ELF-1 (cell line): Measurements from ENCODE around the gene RERE.

ENCODE experiments used
- DNase-seq: peaks from one replicate; pipeline ENCODE4 v3.0.0-alpha.2; 2016; ENCODE audit warnings: low read depth, low spot score

The RERE gene

GRCh38 chr1:8478566-8478965 is 338.9 kb downstream of the RERE start:
- peak; percentile 18 for DNase-seq

GRCh38 chr1:8477983-8478362 is 339.5 kb downstream of the RERE start:
- no peak for DNase-seq

GRCh38 chr1:8477166-8477982 is 340.1 kb downstream of the RERE start:
- no peak for DNase-seq

- DNase-seq, result no peak
Observed at GRCh38 chr1:8476006-8476405, 341.4 kb downstream of the RERE start.

GRCh38 chr1:8474369-8474768 is 343.1 kb downstream of the RERE start:
- no peak for DNase-seq

GRCh38 chr1:8473891-8474300 is 343.5 kb downstream of the RERE start:
- no peak for DNase-seq

- no peak for DNase-seq
Observed at GRCh38 chr1:8473121-8473875, 344.1 kb downstream of the RERE start.

- DNase-seq, result no peak
Observed at GRCh38 chr1:8472668-8473067, 344.8 kb downstream of the RERE start.

GRCh38 chr1:8471451-8471850 is 346.0 kb downstream of the RERE start:
- no peak for DNase-seq

GRCh38 chr1:8468751-8469150 is 348.7 kb downstream of the RERE start:
- DNase-seq, result no peak

- no peak for DNase-seq
Observed at GRCh38 chr1:8467308-8467707, 350.1 kb downstream of the RERE start.

- no peak for DNase-seq
Observed at GRCh38 chr1:8465692-8466091, 351.7 kb downstream of the RERE start.

- no peak for DNase-seq
Observed at GRCh38 chr1:8465013-8465412, 352.4 kb downstream of the RERE start.

GRCh38 chr1:8464377-8464776 is 353.1 kb downstream of the RERE start:
- DNase-seq, result peak; percentile 71

GRCh38 chr1:8463144-8463927 is 354.1 kb downstream of the RERE start:
- DNase-seq, result peak; percentile 65

- DNase-seq, result no peak
Observed at GRCh38 chr1:8462371-8462892, 355.0 kb downstream of the RERE start.

GRCh38 chr1:8461351-8462110 is 355.9 kb downstream of the RERE start:
- no peak for DNase-seq

- no peak for DNase-seq
Observed at GRCh38 chr1:8460784-8461183, 356.7 kb downstream of the RERE start.

GRCh38 chr1:8460132-8460544 is 357.3 kb downstream of the RERE start:
- DNase-seq, result peak; percentile 54

- DNase-seq, result no peak
Observed at GRCh38 chr1:8458607-8459006, 358.8 kb downstream of the RERE start.

- no peak for DNase-seq
Observed at GRCh38 chr1:8457760-8458381, 359.6 kb downstream of the RERE start.
